ENCODE data around the gene VASH1.

DNA sequence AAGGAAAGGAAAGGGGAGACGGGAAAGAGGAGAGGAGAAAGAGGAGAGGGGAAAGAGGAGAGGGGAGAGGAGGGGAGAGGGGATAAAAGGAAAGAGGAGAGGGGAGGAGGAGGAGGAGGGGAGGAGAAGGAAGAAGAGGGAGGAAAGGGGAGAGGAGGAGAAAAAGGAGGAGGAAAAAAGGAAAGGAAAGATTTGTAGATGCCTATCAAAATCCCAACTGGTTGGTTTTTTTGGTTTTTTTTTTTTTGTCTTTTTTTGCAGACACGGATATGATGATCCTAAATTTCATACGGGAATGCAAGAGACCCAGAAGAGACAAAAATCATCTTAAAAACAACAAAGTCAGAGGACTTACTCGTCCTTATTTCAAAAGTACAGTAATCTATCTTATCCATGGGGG, 32.1 kb downstream of the VASH1 start:
- TF ChIP-seq, protein P1, sequence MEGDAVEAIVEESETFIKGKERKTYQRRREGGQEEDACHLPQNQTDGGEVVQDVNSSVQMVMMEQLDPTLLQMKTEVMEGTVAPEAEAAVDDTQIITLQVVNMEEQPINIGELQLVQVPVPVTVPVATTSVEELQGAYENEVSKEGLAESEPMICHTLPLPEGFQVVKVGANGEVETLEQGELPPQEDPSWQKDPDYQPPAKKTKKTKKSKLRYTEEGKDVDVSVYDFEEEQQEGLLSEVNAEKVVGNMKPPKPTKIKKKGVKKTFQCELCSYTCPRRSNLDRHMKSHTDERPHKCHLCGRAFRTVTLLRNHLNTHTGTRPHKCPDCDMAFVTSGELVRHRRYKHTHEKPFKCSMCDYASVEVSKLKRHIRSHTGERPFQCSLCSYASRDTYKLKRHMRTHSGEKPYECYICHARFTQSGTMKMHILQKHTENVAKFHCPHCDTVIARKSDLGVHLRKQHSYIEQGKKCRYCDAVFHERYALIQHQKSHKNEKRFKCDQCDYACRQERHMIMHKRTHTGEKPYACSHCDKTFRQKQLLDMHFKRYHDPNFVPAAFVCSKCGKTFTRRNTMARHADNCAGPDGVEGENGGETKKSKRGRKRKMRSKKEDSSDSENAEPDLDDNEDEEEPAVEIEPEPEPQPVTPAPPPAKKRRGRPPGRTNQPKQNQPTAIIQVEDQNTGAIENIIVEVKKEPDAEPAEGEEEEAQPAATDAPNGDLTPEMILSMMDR (conservative IDR thresholded peaks at IDR 0.05), result no peak
- no peak for TF ChIP-seq EZH2 (IDR thresholded peaks at IDR 0.05; ENCODE audit: low read depth)
